Glomerular visceral epithelial cell (primary cell): ENCODE results near the gene TMEM138.
"Not testable (repeated sequence)": the region's sequence is repeated elsewhere in the genome, so short reads cannot be mapped to it uniquely, and the experiment has no call there.

Source experiments
- DNase-seq: peaks from one replicate; pipeline ENCODE4 v3.0.0-alpha.2; 2016; ENCODE audit errors: extremely low spot score

Gene TMEM138

DNA sequence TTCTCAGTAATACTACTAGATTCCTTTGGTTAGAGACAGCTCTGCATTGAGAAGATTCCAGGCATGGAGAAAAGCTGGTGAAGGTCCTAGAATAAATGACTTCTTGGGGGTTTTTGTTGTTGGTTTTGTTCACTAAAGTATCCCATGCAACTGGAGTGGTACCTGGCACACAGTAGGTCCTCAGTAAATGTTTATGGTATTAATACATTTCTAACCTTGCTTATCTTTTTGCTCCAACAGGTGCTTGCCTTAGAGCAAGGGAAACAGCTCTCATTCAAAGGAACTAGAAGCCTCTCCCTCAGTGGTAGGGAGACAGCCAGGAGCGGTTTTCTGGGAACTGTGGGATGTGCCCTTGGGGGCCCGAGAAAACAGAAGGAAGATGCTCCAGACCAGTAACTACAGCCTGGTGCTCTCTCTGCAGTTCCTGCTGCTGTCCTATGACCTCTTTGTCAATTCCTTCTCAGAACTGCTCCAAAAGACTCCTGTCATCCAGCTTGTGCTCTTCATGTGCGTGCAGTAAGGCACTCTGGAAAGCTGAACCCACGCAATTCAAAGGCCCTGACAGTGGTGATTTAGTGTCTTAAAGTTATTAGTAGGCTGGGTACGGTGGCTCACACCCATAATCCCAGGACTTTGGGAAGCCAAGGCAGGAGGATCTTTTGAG lies 2.0 kb downstream of the TMEM138 start:
- no peak for DNase-seq

DNA sequence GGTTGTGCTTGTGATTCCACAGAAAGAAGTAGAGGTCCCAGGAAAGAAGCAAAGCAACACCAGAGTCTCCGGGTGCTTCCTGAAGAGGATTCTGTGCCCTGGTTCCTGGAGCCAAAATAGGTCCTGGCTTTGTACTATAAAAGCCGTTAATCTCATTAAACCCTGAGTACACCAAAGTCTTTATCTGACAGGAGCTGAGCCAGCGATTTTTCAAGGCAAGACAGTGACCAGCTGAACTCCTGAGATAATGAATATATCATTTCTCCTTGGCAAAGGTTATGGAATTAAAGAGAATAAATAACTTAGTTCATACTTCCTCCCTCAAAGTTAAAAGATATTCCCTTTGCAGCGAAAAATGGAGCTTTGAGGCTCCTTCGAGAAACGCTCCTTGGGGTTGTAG lies 5.2 kb downstream of the TMEM138 start:
- no peak for DNase-seq

DNA sequence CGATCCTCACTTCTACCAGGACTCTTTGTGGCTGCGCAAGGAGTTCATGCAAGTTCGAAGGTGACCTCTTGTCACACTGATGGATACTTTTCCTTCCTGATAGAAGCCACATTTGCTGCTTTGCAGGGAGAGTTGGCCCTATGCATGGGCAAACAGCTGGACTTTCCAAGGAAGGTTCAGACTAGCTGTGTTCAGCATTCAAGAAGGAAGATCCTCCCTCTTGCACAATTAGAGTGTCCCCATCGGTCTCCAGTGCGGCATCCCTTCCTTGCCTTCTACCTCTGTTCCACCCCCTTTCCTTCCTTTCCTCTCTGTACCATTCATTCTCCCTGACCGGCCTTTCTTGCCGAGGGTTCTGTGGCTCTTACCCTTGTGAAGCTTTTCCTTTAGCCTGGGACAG lies 6.5 kb downstream of the TMEM138 start:
- DNase-seq, result no peak

DNA sequence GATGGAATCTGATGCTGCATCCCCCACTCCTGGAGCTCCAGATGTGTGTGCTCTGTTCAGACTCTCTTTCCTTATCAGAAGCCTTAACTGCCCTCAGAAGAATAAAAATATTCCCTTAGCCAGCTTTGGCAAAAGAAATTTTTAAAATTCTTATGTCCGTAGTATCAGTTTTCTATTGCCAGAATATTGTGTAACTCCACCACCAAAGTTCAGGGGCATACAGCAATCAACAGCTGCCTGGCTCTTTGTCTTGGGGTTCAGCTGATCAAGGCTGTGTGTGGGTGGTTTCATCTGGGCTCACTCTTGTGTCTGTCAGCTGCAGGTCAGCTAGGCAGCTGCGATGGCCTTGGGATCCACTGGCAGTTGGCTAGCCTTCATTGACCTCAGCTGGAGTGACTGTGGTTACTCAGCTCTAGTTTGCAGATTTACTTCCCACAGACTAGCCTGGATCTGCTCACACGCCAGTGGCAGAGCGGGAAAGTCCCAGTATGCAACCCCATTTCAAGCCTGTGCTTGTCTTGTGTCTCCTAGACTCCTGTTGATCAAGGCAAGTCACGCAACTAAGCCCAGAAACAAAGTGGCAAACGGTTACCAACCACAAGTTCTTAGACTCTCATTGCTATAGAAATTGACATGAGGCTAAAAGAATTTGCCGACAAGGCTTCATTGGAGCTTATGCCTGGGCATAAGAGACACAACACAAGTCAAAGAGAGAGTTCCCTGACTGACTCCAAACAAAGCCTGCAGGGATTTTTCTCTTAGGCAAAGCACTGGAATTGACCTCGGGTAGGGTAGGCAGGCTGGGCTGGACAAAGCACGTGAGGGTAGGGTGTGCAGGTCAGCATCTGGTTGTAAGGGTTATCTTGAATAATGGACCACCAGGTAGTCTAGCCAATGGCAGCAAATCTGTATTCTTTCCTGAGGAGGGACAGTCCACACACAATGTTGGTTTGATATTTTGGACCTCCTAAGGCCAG lies 7.5 kb downstream of the TMEM138 start:
- DNase-seq, result peak; percentile 87

DNA sequence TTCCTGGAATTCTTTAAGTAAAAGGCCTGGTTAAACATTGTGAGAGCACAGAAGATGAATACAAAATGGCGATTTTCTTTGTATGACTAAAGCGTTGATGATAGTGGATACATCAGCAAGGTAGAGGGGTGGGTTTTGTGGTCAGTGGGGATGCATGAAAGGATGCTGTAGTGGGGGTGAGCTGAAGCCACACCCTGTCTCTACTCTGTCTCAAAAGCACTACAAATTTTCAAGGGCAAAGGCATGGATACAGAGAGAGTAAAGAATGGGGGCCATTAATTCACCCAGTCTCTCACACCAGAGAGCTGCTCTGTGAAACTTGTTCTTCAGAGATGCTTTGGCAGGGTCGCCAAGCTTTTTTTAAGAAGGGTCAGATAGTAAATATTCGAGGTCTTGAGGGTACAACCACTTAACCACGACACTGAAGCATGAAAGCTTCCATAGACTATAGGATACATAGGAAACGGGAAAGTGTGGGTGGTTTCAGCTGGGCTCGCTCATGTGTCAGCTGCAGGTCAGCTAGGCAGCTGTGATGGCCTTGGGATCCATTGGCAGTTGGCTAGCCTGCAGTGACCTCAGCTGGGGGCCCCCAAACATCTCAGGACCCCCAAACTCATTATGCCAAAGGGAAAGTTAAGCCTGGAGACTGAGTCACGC lies 8.3 kb downstream of the TMEM138 start:
- peak; percentile 48 for DNase-seq

DNA sequence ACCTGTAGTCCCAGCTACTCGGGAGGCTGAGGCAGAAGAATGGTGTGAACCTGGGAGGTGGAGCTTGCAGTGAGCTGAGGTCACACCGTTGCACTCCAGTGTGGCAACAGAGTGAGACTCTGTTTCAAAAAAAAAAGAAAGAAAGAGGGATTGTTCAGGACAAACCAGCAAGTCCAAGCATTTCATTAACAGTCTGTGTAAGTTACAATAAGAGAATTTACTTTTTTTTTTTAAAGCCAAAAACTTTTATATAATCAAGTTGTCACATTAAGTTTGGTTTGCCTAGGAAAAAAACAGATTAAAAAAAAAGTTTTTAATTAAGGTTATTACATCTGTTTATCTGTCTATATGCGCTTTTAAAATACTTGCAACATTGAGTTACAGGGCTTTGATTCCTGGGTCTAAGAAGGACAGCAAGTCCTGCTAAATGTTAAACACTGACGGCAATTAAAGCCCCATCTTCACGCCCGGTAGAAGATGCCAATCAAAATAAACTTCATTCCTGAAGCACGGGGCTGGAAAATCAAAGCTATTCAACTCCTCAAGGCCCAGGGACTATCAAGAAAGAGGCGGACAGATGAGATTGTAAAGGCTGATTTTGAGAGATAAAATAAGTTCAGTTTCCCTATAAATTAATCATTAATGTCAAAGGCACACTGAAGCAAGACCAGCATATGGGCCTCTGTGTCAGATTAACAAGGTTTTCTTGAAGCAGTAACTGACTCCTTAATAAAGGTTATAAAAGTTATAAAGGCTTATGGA lies 10.7 kb downstream of the TMEM138 start:
- no peak for DNase-seq

DNA sequence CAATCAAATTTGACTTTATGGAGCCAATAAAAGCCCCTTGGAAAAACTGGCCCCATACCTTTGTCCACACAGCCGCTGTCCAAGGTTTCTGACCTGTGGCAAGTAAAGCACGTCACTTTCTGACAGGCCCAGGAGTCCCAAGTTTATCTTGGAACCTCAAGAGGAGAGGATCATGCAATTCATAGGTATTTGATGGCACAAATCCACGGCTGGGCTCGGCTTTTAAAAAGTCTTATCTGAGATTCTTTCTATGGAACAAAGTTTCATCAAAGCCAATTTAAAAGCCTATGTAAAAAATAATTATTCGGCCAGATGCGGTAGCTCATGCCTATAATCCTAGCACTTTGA lies 13.6 kb downstream of the TMEM138 start:
- no peak for DNase-seq

DNA sequence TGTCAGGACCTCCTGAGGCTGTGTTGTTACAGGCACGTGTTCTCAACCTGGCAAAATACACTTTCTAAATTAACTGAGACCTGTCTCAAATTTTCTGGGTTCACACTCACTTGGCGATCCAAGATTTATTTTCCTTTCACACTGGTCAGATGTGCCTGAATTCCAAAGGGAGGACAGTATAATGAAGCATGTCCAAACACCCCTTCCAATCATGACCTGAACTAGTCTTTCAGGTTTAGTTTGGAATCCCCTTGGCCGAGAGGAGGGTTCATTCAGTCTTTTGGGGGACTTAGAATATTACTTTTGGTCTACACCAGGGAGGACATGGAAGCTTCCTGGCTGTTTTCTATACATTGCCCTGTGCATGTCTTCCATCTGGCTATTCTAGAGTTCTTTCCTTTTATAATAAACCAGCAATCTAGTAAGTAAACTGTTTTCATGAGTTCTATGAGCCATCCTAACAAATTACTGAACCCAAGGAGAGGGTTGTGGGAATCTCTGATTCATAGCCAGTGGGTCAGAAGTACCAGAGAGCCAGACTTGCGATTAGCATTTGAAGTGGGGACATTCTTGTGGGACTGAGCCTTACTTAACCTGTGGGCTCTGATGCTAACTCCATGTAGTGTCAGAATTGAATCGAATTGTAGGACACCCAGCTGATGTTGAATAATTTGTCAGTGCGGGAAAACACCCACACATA lies 15.4 kb downstream of the TMEM138 start:
- no peak for DNase-seq

DNA sequence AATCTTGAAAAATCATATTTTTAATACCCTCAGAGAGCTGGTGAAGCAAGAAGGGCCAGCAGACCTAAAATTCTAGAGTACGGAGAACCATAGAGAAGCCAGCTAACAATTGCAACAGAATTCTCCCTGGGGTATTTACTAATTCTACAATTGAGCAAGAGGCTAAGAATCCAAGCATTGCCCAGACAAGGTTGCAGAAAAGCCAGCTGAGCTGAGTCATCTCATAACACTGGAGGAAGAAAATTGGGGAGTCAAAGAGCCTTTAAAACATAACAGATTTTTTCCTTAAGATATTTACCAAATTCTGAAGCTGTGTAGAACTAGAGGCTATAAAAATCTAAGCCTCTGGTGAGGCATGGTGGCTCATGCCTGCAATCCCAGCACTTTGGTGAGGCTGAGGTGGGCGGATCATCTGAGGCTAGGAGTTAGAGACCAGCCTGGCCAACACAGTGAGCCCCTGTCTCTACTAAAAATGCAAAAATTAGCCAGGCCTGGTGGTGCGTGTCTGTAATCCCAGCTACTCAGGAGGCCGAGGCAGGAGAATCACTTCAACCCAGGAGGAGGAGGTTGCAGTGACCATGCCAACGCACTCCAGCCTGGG lies 16.6 kb downstream of the TMEM138 start:
- peak; percentile 39 for DNase-seq

DNA sequence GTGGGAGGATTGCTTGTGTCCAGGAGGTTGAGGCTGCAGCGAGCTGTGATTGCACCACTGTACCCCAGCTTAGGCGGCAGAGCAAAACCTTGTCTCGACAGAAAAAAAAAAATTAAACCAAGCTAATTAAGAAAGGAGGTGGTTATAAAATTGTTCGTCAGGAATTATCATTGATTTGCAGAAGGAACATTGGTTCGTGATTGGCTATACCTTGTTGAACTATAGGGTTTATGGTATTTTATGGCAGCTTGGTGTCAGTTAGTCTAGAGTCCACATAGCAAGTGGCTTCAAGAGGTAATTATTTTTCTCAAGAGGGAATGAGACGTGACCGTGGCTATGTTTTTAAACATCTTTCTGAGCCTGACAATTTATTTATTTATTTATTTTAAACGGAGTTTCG lies 18.7 kb downstream of the TMEM138 start:
- DNase-seq, result no peak

DNA sequence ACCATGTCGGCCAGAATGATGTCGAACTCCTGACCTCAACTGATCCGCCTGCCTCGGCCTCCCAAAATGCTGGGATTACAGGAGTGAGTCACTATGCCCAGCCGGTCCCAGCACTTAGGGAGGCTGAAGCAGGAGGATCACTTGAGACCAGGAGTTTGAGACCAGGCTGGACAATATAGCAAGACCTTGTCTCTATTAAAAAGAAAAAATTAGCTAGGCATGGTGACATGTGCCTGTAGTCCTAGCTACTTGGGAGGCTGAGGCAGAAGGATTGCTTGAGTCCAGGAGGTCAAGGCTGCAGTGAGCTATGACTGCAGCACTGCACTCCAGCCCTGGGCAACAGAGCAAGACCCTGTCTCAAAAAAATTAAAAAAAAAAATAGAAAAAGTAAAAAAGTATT lies 21.7 kb downstream of the TMEM138 start:
- not testable (repeated sequence) for DNase-seq

DNA sequence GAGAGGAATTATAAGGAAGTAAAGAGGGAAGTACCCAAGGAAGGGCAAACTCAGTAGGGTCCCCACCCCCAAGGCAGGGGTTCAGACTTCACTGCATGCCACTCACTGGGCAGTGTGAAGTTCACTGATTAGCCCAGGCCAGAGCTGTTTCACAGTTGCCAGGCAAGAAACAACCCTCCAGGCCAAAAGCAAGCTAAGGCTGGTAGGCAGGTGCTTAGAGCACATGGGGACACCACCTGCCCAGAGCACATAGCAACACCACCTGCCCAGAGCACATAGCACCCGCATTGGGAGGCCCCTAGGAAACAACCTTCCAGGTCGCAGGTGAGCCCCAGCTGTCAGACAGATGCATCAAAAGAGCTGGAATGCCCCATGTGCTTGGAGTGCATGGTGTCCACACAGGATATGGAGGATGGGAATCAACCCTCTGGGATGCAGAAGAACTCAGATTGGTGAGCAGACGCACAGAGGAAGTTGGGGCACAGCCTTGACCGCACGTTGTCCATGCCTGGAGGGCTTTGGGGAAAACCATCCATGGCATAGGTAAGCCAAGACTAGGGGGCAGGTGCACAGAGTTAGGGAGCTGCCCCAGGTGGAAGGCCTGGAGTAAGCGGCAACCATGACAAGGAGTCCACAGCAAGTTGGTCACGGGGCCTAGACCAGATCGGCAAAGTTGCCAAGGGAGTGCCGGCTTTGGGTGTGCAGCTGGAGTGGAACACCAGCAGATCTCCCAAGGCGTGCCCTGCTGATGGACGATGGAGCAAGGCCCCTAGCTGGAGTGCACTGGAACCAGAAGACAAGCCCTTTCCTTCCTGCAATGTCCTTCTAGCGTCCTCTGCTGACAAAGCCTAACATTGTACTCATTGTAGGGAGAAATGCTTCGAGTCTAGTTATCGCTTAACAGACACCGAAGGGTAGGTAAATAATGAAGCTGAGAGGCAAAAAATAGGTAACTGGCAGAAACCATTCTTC lies 22.4 kb downstream of the TMEM138 start:
- no peak for DNase-seq

DNA sequence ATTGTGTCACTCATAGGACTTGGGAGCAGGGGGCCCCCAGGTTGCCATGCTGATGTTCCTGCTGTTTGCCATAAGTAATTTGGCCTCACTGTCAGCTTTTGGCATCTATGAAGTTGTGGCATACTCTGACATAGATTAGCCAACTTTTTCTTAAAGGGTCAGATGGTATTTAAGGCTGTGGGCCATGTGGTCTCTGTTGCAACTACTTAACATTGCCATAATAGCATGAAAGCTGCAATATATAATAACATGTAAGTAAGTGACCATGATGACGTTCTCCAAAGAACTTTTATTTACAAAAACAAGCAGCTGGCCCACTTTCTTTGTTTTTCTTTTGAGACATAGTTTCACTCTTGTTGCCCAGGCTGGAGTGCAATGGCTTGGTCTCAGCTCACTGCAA lies 28.0 kb downstream of the TMEM138 start:
- no peak for DNase-seq

DNA sequence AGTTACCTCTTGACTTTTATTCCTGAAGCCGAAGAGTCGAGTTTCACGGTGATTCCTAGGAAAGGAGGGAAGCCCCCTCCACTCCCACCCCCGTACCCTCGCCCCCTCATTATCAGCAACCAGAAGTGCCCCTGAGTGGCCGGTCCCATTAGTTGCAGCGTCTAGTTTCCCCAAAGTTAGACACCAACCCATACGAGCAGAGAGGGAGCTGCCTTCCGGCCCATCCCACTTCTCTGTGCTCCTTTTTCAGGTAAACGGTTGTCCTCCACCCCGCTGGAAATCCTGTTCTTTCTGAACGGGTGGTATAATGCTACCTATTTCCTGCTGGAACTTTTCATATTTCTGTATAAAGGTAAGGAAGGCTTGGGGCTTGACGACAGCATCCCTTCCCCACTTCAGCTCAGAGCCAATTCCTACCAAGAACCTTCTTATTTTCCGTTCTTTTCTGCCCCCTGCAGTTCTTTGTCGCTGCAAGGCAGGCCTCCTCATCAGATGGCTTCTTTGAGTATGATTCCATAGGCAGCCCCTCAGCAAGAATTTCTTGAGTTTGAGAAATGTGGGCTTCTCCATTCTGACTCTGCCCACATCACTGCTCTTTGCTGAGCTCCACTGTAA lies 30.9 kb downstream of the TMEM138 start:
- DNase-seq, result peak; percentile 20

DNA sequence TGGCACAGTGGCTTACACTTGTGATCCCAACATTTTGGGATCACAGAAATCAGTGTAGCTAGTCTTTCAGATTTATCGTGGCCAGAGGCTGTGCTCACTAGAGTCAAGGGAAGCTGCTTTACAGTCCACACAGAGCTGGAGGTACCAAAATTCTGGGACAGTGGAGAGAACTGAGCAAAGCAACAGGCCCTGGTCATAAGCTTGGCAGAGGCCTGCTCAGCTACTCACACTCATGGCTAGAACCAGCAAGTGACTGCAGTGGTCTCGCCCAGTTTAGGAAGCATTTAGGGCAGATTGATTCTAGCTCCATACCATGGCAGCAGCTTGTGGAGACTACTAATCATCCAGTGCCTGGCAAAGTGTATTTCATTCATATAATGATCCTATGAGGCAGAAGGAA lies 39.0 kb downstream of the TMEM138 start:
- no peak for DNase-seq

DNA sequence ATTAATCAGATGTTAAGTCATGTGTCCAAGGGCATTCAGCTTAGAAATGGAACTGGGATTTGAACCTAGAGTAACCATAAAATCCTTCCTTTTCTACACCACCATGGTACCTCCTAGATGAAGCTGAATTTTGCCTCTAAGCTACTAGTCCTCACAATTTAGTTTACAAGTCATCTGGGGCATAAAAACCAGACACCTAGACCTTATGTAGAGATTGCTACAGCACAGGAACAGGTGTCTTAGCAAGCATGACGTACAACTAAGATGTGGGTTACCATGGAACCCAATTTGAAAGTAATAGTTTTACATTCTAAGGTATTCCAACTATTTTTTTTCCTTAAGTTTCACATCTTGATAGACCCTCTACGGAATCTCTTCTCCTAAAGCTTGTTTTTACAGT lies 39.4 kb downstream of the TMEM138 start:
- no peak for DNase-seq

DNA sequence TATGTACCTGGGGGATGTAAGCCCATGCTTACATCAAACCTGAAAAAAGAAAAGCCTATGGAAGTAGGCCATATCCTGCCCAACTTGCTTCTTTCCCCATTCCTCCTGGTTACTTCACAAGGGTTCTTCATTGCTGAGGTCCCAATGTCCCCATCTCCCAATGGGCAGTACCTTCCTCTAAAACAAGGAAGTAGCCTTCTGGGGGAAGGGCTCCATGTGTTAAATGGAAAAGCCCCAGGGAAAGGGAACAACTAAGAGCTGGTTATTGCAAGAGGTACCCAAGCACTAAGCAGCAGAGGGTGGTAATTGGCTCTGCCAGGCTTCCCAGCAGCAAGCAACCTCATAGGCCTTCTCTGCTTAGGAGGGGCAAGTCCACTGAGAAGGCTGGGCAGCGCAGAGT lies 41.5 kb downstream of the TMEM138 start:
- DNase-seq, result no peak

DNA sequence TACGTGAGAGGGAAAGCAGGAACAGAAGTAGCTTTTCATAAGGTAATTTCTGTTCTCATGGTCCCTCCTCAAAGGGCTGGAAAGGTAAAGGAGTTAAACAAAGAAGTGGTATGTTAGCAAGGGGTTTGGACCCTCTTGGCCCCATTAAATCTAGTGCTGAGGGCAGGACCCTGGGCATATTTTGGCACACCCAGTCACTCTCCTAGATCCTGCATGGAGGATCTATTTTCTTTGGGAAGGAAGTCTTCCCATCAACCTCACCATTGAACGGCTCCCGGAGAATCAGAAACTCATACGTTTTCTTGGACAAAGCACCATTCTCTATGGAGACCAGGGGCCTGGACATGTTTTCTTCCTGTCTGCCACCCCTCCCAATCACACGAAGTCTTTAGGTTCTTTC lies 41.9 kb downstream of the TMEM138 start:
- DNase-seq, result no peak

DNA sequence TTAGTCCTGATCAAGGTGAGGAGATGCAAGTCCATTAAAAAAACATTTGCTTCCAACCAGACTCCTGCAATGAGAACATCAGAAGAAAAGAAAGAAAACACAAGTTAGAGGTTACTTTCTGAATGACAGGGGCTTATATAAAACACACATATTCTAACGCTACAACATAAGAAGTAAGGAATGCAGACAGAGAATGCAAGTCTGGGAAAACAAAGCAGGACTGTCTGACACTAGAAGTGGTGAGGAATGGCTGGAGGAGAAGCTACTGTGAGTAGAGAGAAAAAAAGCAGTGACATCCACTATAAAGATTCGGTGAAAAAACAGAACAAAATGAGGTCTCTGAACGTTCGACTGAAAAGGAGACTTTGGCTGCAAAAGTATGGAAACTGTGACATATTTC lies 42.5 kb downstream of the TMEM138 start:
- no peak for DNase-seq
